Nephron (organoid): ENCODE measurements around the gene CALML6.

ENCODE experiments used
- H3K27ac Mint-ChIP-seq, 3 experiments: 2 replicates each; pipeline ENCODE4 v1.8.0; 2020; ENCODE audit warnings: mixed read lengths in 3 of 3, mild to moderate bottlenecking in 2 of 3, moderate library complexity in 1 of 3
- H3K27me3 Mint-ChIP-seq: 2 replicates; pipeline ENCODE4 v1.8.0; 2021; ENCODE audit warnings: low read depth, mild to moderate bottlenecking, moderate library complexity, mixed read lengths
- H3K36me3 Mint-ChIP-seq: 2 replicates; pipeline ENCODE4 v1.8.0; 2020; ENCODE audit warnings: low read depth, mixed read lengths
- H3K4me1 Mint-ChIP-seq: 2 replicates; pipeline ENCODE4 v1.8.0; 2020; ENCODE audit warnings: mixed read lengths
- H3K4me3 Mint-ChIP-seq, 3 experiments: 2 replicates each; pipeline ENCODE4 v1.8.0; 2020; ENCODE audit warnings: mild to moderate bottlenecking in 3 of 3, mixed read lengths in 3 of 3, moderate library complexity in 2 of 3
- H3K9me3 Mint-ChIP-seq: 2 replicates; pipeline ENCODE4 v1.8.0; 2020; ENCODE audit warnings: mixed read lengths
- TF ChIP-seq, protein P1 (sequence below), 3 experiments: fragments of 200-600 bp; sonication (generic); IDR thresholded peaks; one replicate each; pipeline ENCODE4 v1.5.0; 2021; ENCODE audit warnings: antibody characterized with exemption in 3 of 3; ENCODE audit not compliant: unreplicated experiment in 3 of 3

CALML6 gene

DNA sequence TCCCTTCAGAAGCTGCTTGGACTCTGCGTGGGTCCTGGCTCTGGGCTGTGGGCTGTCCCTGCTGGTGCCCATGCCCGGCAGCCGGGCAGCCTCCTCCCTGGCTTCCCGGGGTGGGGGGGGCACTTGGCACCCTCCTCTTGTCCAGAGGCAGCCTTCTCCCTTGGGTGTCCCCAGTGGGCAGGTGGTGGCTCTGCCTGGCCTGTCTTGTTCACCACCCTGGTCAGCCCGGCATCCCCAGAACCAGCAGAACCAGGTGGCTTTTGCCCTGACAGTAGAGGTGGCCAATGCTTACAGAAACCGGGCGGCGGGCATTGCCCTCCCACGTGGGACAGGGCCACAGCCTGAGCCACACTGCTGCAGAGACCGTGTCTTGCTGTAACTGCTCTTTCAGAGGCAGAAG is 50.5 kb downstream of the CALML6 start:
- Mint-ChIP-seq H3K36me3 (no peaks in the 10 kb centered on the region), H3K27me3 (peaks cover 32% of the 10 kb centered on the region), H3K27ac (no peak overlapping the region), H3K4me3 (no peak overlapping the region), H3K4me1 (peaks cover 10% of the 10 kb centered on the region), H3K9me3 (no peaks in the 10 kb centered on the region)
- TF ChIP-seq, protein P1, sequence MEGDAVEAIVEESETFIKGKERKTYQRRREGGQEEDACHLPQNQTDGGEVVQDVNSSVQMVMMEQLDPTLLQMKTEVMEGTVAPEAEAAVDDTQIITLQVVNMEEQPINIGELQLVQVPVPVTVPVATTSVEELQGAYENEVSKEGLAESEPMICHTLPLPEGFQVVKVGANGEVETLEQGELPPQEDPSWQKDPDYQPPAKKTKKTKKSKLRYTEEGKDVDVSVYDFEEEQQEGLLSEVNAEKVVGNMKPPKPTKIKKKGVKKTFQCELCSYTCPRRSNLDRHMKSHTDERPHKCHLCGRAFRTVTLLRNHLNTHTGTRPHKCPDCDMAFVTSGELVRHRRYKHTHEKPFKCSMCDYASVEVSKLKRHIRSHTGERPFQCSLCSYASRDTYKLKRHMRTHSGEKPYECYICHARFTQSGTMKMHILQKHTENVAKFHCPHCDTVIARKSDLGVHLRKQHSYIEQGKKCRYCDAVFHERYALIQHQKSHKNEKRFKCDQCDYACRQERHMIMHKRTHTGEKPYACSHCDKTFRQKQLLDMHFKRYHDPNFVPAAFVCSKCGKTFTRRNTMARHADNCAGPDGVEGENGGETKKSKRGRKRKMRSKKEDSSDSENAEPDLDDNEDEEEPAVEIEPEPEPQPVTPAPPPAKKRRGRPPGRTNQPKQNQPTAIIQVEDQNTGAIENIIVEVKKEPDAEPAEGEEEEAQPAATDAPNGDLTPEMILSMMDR (IDR thresholded peaks at IDR 0.05; ENCODE audit: unreplicated experiment in 3 of 3): no peak

DNA sequence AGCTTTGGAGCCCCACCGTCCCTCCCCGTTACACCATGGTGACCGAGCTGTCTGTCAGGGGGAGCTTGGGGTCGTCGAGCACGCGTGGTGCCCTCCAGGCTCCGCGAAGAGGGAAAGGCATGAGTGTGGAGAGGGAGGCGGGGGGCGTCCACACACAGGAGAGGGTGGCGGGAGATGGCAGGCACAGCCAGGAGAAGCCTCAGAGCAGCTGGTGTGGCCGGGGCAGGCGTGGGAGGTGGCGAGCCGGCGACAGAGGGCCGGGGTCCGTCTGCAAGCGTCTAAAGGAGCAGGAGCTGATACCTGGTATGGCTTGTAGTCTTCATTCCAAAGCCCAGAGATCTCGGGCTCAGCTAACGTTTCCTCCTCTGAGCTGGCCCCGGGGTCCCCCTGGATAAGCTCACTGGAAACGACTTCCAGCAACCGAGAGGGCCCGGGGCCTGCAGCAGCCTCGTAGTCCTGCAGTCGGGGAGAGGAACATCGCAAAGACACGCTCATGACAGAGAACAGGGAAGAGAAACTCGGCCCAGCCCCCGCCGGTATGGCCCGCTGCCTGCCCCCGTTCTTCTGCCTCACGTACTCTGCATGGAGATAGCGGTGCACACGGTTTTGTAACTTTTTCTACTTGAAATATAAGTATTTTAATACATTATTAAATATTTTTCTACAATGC is 51.1 kb downstream of the CALML6 start:
- Mint-ChIP-seq H3K27ac (no peak overlapping the region), H3K4me1 (peaks cover 4% of the 10 kb centered on the region)

More for the DNA sequence above, 51.1 kb downstream of the CALML6 start:
- Mint-ChIP-seq H3K27me3 (peaks cover 32% of the 10 kb centered on the region), H3K36me3 (no peaks in the 10 kb centered on the region), H3K9me3 (no peaks in the 10 kb centered on the region), H3K4me3 (no peak overlapping the region)
- TF ChIP-seq, protein P1 (IDR thresholded peaks at IDR 0.05; ENCODE audit: unreplicated experiment in 3 of 3): no peak
